GM06990 (cell line): ENCODE measurements around the gene MLIP.

Experiments
- DNase-seq: peaks from one replicate; pipeline ENCODE4 v3.0.0-alpha.2; 2011; ENCODE audit not compliant: insufficient read length; ENCODE audit errors: extremely low read depth
- H3K27me3 ChIP-seq: replicated peaks from 2 replicates; pipeline ENCODE4 v1.6.0; 2011; ENCODE audit warnings: low read length; ENCODE audit not compliant: control insufficient read depth, insufficient read depth
- H3K36me3 ChIP-seq: 2 replicates; pipeline ENCODE4 v1.5.1; 2011; ENCODE audit warnings: low read length; ENCODE audit not compliant: control insufficient read depth, insufficient read depth
- H3K4me3 ChIP-seq: replicated peaks from 2 replicates; pipeline ENCODE4 v1.5.1; 2011; ENCODE audit warnings: low read depth, mild to moderate bottlenecking, control low read depth, low read length
- TF ChIP-seq, protein P1 (sequence below): IDR thresholded peaks from 2 replicates; pipeline ENCODE4 v1.5.1; 2011; ENCODE audit warnings: low read length, control low read depth, mild to moderate bottlenecking, inconsistent platforms; ENCODE audit not compliant: insufficient read depth, poor library complexity, severe bottlenecking

Gene MLIP

DNA sequence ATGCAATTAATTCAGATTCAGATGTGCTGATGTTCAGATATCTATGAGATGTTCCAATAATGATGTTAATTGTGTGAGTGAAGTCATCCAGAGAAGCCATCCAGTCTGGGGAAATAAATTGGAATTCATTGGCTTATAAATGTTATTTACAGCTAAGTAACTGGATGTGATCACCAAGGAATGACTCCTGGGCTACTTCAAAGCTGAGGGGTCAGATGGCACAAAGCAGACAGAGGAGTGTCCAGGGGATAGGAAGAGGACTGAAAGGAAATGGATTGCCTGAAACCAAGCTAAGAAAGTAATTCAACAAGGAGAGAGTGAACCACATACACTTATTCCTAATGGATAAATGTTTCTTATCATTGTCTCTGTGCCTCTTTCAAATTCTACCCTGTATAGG is 4.5 kb upstream of the MLIP start:
- DNase-seq: no peak
- Histone ChIP-seq H3K27me3 (no peaks in the 10 kb centered on the region; the same call in 1 of the 2 replicates), H3K36me3 (no peaks in the 10 kb centered on the region), H3K4me3 (no peak overlapping the region)
- TF ChIP-seq, protein P1, sequence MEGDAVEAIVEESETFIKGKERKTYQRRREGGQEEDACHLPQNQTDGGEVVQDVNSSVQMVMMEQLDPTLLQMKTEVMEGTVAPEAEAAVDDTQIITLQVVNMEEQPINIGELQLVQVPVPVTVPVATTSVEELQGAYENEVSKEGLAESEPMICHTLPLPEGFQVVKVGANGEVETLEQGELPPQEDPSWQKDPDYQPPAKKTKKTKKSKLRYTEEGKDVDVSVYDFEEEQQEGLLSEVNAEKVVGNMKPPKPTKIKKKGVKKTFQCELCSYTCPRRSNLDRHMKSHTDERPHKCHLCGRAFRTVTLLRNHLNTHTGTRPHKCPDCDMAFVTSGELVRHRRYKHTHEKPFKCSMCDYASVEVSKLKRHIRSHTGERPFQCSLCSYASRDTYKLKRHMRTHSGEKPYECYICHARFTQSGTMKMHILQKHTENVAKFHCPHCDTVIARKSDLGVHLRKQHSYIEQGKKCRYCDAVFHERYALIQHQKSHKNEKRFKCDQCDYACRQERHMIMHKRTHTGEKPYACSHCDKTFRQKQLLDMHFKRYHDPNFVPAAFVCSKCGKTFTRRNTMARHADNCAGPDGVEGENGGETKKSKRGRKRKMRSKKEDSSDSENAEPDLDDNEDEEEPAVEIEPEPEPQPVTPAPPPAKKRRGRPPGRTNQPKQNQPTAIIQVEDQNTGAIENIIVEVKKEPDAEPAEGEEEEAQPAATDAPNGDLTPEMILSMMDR: no peak

DNA sequence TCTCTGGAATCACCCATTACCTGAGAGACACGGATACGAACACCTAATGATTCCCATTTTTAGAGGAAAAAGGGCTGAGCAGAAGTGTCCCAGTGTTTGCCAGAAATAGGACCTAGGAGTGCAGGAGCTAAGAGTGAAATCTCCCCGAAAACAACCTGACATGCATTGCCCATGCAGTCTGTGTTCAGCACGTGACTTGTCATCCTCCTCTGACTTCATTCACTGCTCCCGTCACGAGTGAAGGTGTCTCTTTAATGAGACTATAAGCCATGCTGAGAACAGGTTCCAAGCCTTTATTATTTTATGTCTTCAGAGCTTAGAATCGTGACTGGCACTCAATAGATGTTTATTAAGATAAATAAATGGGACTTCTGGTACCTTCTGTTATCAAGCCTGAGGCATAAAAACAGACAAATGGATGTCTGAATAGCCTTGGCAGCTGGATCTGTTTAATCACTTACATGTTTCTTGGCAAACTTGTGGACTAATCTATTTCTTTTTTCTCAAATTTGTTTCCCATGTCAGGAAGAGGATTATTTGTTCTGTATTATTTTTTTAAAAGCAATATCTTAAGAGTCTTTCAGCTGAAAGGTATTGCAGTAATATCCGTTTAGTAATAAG is 3.7 kb upstream of the MLIP start:
- no peaks in the 10 kb centered on the region; the same call in 1 of the 2 replicates for H3K27me3 ChIP-seq
- H3K4me3 ChIP-seq: no peak overlapping the region
- no peaks in the 10 kb centered on the region for H3K36me3 ChIP-seq
- TF ChIP-seq, protein P1: no peak
- no peak for DNase-seq

DNA sequence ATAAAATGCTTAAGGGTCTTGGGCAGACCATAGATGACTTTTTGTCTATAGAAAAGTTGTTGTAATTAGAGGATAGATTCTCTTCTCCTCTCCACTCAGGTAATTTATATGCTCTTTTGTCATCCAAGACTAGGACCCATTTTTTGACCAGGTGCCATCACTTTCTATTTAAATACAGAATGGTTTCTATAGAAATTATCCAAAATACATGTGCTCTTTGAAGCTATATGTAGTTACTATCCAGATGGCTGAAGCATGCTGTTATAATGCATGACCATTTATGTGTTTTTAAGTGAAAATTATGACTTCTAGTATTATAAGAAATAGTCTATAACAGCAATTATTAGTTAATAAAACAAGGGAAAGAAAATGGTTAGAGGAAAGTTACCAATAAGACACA is 3.0 kb upstream of the MLIP start:
- no peaks in the 10 kb centered on the region; the same call in 1 of the 2 replicates for H3K27me3 ChIP-seq
- TF ChIP-seq, protein P1: no peak
- no peak overlapping the region for H3K4me3 ChIP-seq
- no peaks in the 10 kb centered on the region for H3K36me3 ChIP-seq
- DNase-seq: no peak

DNA sequence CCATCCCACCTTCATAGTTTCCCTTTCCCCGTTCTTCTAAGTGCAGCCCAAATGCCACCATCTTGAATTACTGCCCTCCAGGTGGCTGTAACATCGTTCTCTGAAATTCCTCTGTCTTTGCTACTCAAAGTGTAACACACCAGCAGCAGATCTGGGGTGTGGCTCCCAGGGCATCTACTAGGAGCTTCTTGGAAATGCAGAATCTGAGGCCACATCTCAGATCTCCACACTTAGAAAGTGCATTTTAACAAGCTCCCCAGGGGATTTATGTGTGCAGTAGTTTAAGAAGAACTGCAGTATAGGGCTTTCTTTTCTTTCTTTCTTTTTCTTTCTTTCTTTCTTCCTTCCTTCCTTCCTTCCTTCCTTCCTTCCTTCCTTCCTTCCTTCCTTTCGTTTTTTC is 1.7 kb upstream of the MLIP start:
- no peaks in the 10 kb centered on the region for H3K36me3 ChIP-seq
- no peaks in the 10 kb centered on the region; the same call in 1 of the 2 replicates for H3K27me3 ChIP-seq
- H3K4me3 ChIP-seq: no peak overlapping the region
- no peak for DNase-seq
- TF ChIP-seq, protein P1: no peak

DNA sequence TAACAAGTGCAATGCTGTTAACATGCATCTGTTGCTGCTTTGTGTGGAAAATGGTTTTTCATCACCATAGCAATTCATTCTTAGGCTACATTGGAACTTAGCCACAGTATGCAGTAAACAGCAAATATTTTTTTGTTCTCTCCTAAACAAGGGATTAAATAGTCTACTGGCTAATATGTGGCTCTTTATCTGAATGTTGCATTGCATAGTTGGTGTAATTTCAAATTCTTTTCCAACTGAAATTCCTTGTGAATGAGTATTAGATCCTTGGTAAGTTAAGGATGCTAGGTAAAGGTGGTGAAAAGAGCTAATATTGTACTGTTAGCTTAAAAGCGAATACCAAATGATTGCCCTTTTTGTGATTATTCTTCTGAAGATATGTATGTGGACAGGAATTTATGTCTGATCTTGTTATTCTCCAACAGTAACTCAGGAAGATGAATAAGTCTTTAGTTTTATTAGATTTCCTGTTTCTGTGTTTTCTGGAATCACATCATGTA is 958 bp downstream of the MLIP start:
- H3K36me3 ChIP-seq: no peaks in the 10 kb centered on the region
- no peaks in the 10 kb centered on the region; the same call in 1 of the 2 replicates for H3K27me3 ChIP-seq
- DNase-seq: no peak
- no peak overlapping the region for H3K4me3 ChIP-seq
- TF ChIP-seq, protein P1: no peak
